Measurements from ENCODE around the gene RGMA. TPM values are rescaled to one million over a fixed set of nuclear protein-coding genes. Genes with fewer than 3 reads are reported as not detected.

Gene RGMA
- total RNA-seq, 1 experiment from 2014 or later = 5.5 TPM

- H3K36me3 ChIP-seq (ENCODE audit: control insufficient read depth in 1 of 2, insufficient read depth in 2 of 2, low read length in 2 of 2) = peaks cover 52 to 57% of the 10 kb centered on the region in 2 experiments
- H3K4me1 ChIP-seq (ENCODE audit: control insufficient read depth in 1 of 2, insufficient read depth in 2 of 2, low read length in 2 of 2) = no peaks in the 10 kb centered on the region
- no peak overlapping the region for H3K9ac ChIP-seq (ENCODE audit: low read length)
- ChIA-PET RAD21 (ENCODE audit: low non-redundant PET in 1 of 2, low total read pairs in 2 of 2, uncharacterized antibody in 2 of 2, unreplicated experiment in 2 of 2) (no interaction called here), CTCF (no interaction called here), POLR2A (no interaction called here)
- no peaks in the 10 kb centered on the region for H3K9me2 ChIP-seq (ENCODE audit: insufficient read depth)
- TF ChIP-seq CEBPB (IDR thresholded peaks at IDR 0.05; ENCODE audit: low read depth) = no peak
- TF ChIP-seq EZH2 (IDR thresholded peaks at IDR 0.05) = no peak
- TF ChIP-seq ZNF274 (IDR thresholded peaks at IDR 0.05; ENCODE audit: low read depth, low read length) = no peak
- TF ChIP-seq SP1 (IDR thresholded peaks at IDR 0.05; ENCODE audit: low read depth) = no peak
- no peak for TF ChIP-seq ZBTB33 (IDR thresholded peaks at IDR 0.05; ENCODE audit: extremely low read depth, insufficient replicate concordance, low read length)
- TF ChIP-seq REST (IDR thresholded peaks at IDR 0.05; ENCODE audit: low read depth) = no peak
- no peak for TF ChIP-seq CTCF (IDR thresholded peaks at IDR 0.05 in 2 of 3, conservative IDR thresholded peaks at IDR 0.05 in 1 of 3; ENCODE audit: borderline replicate concordance in 1 of 3, insufficient read depth in 1 of 3, low read depth in 2 of 3, low read length in 2 of 3)
- no peak for TF ChIP-seq YY1 (IDR thresholded peaks at IDR 0.05; ENCODE audit: extremely low read depth, insufficient replicate concordance, low read depth, low read length)
- no peak for TF ChIP-seq MAX (IDR thresholded peaks at IDR 0.05)
- H3K4me2 ChIP-seq (ENCODE audit: low read length) = no peak overlapping the region
- H3K27me3 ChIP-seq (ENCODE audit: insufficient read depth, low read length) = no peaks in the 10 kb centered on the region
- H4K20me1 ChIP-seq (ENCODE audit: insufficient read depth) = no peaks in the 10 kb centered on the region; the same call in 1 of the 2 replicates
- BruUV-seq (replicated peaks) = no TSS peak
- peaks cover 44% of the 10 kb centered on the region for H3K79me2 ChIP-seq (ENCODE audit: insufficient read depth, low read length)
- H3K4me3 ChIP-seq (replicated peaks in 1 of 2; ENCODE audit: low read depth in 1 of 2, low read length in 2 of 2) = no peak overlapping the region
- no peaks in the 10 kb centered on the region for H3K9me3 ChIP-seq (ENCODE audit: control insufficient read depth in 1 of 2, insufficient read depth in 1 of 2, low read depth in 1 of 2, low read length in 2 of 2)
- H2AFZ ChIP-seq (ENCODE audit: low read depth, low read length, poor library complexity, severe bottlenecking) = no peak overlapping the region
- no peak for ATAC-seq
- intact Hi-C loops (cut with micrococcal nuclease) = no loop called here
- DNase-seq (ENCODE audit: low read depth, low spot score) = no peak
- no peak overlapping the region for H3K27ac ChIP-seq (ENCODE audit: low read depth, low read length)
These were observed 64.7 kb downstream of the RGMA start for GRCh38 chr15:93024293-93024692.
